Right lung (tissue), 5 donors: ENCODE measurements around the gene RFX1. TPM values are rescaled to one million over a fixed set of nuclear protein-coding genes. Genes with fewer than 3 reads are reported as not detected.
A peak's percentile ranks its signal among the peaks of the same experiment; 100 is the strongest.

Experiments used
- DNase-seq, 2 donors: peaks; one replicate each; pipeline ENCODE4 v3.0.0-alpha.2; 2013
- polyA plus RNA-seq, 5 donors: library from polyadenylated mRNA; unstranded; fragments of 120-200 nt; gene quantifications; one replicate each; pipeline versions ENCODE4 v1.2.1 to v1.2.3, GENCODE V29; 2013; ENCODE audit warnings: inconsistent platforms in 1 of 5, low replicate concordance in 1 of 5; ENCODE audit not compliant: insufficient read length in 5 of 5, insufficient read depth in 1 of 5

Gene RFX1
- polyA plus RNA-seq, 5 donors: 7.4 to 15.1 (median 10.7) TPM

DNA sequence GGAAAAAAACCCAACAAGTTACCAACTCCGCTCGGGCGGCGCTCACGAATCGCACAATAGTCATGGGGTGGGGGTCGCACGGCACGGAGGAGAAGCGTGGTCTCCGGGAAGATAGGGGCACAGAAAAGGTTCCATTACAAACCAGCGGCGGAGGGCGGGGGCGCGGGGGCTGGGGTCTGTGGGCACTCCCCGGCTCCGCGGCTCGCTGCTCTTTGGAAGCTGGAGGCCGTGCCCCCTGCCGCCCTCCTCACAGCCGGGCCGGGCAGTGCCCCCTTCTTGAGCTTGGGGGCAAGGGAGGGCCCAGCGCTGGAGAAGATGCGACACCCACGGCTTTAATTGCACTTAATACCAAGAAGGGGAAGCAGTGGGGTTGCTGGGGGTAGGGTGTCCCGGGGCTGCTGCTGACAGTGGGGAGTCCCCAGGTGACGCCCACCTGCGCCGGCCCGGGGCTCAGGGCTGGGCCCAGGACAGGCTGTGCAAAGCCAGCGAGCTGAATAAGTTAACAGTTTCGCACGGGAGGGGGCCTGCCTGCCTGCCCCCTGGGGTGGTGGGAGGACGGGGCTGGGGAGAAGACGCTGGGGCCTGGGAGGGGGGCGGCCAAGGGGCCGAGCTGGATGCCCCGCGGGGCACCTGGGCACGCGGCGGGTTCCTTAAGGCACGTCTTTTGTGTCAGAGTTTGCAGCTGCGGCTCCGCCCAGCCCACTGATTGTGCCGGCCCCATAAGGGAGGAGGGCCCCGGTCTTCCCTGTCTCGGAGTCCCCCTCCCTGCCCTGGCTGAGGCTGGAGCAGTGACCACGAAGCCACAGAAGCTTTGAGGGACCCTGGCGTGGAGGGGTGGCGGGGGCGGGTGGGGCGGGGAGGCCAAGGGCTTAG is 44.1 kb downstream of the RFX1 start:
- no peak for DNase-seq

DNA sequence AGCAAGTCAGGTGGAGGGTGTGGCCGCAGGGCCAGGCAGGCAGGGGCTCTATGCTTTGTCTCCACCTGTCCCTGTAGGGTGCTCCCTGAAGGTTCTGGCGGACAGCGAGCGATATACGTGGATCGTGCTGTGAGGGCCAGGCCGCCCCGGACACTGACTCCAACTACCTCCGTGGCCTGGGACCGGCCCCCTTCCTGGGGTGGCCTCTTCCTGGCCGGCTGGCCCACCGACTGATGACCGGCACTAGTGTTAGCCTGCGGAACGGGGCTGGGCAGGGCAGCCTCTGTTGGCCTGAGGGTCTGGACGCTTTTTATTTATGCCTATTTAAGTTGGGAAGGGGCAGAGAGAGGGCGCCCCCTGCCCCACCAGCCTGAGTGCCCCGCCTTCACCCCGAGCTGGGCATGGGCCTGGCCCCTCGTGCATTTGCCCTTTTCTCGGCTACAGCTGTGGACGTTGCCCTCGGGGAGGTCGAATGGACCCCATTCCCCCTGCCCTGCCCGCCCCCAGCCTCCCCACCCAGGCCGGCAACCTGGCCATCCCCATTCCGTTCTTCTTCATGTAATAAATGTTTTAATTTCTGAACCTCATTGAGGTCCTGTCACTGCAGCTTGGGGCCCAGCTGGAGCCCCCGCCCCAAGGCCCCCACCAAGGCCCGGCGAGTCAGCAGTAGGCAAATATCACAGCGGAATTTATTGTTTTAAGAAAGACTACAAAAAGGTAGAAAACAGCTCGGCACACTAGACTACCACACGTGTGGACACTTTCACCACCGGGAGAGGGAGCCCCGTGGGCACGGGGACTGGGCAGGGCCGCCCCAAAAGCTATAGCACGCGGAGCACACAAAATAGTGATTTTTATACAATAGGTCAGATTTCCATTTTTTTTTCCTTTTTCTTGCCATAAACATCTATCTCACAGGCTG is 45.0 kb downstream of the RFX1 start:
- no peak for DNase-seq

DNA sequence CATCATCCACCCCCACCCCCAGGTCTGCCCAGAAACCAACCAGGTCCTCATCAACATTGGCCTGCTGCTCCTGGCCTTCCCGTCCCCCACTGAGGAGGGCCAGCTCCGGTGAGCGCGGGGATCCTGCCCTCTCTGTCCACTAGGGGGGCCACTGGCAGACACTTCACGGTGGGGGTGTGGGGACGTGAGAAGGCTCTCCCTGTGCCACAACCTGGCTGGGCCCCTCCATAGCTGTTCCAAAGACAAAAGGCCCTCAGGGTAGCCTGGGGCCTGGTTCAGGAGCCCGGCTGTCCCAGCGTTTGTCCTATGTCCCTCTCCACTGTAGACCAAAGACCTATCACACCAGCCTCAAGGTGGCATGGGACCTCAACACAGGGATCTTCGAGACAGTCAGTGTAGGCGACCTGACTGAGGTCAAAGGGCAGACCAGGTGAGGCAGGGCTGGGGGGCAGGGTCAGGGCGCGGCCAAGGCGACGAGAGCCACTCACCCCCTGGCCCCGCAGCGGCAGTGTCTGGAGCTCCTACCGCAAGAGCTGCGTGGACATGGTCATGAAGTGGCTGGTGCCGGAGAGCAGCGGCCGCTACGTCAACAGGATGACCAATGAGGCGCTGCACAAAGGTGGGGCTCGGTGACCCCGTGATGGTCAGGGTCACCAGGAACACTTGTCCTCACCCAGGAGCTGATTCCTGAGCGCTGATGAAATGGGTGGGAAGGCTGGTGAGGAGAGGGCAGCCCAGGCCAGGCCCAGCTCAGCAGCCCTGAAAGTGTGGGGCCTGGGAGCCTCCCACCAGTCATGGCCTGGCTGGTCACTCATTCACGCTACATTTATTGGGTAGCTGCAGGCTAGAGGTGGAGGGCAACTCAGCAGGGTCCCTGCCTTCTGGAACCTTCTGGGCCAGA is 45.9 kb downstream of the RFX1 start:
- no peak for DNase-seq

DNA sequence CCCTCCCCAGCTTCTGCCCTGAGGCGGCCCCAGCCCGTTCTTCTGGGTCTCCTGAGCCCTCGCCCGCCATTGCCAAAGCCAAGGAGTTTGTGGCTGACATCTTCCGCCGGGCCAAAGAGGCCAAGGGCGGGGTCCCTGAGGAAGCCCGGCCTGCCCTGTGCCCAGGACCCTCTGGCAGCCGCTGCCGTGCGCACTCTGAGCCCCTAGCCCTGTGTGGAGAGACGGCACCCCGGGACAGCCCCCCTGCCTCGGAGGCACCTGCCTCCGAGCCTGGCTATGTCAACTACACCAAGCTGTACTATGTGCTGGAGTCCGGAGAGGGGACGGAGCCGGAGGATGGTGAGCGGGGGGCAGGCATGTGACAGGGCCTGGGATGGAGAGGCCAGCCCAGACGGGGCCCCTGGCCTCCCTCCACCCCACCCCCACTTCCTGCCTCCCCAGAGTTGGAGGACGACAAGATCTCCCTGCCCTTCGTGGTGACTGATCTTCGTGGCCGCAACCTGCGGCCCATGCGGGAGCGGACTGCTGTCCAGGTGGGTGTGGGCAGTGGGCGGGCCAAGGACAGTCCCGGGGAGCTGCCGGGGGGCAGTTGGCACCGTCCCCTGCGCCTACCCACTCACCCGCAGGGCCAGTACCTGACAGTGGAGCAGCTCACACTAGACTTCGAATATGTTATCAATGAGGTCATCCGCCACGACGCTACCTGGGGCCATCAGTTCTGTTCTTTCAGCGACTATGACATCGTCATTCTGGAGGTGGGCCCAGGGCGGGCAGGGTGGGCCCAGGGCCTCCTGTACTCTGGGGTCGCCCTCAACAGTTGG is 46.8 kb downstream of the RFX1 start:
- no peak for DNase-seq

DNA sequence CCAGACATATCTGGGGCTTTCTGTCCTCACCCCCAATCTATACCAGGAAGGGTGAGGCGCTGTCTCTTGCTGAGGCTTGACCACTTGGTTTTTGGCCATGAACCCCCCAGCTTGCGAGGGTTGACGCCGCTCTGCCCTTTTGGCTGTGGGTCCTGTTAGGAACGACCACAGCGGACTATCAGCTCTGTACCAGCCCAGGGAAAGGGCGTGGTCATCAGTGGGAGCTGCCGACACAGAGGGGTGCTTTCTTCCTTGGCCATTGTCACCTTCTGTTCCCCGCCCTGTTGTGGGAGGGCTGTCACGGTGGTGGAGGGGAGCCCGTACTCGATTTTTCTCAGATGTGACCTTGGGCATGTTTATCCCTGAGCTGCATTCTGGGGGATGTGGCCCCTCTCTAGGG is 48.1 kb downstream of the RFX1 start:
- DNase-seq: no peak

DNA sequence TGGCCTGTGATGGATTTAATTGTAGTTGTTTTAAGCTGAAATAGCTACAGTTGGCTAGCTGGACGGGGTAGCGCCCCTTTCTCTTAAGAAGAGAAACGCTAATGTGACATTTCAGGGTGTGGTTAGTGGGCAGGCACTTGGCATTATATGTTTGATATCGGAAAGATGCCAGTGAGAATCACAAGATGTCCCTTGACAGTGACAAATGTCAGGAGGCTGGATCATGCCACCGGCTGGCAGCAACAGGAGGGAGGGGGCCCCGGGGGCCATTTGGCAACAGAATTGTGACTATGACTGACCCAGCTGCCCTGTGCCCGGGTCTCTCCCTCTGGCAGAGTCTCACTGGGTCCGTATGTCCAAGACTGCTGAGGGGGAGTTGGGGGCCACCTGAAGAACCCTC is 49.1 kb downstream of the RFX1 start:
- DNase-seq: no peak

DNA sequence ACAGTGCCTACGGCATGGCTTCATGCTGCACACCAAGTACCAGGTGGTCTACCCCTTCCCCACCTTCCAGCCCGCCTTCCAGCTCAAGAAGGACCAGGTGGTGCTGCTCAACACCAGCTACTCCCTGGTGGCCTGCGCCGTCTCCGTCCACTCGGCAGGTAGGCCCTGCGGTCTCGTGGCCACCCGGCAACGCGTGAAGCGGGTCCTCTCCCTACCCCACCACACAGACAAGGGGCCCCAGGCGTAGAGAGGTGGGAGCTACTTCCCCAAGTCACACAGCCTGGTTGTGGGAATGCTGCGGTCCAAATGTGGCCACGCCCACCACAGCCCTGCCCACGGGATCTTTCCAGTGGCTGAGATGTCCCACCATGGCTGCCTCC is 49.8 kb downstream of the RFX1 start:
- no peak for DNase-seq

DNA sequence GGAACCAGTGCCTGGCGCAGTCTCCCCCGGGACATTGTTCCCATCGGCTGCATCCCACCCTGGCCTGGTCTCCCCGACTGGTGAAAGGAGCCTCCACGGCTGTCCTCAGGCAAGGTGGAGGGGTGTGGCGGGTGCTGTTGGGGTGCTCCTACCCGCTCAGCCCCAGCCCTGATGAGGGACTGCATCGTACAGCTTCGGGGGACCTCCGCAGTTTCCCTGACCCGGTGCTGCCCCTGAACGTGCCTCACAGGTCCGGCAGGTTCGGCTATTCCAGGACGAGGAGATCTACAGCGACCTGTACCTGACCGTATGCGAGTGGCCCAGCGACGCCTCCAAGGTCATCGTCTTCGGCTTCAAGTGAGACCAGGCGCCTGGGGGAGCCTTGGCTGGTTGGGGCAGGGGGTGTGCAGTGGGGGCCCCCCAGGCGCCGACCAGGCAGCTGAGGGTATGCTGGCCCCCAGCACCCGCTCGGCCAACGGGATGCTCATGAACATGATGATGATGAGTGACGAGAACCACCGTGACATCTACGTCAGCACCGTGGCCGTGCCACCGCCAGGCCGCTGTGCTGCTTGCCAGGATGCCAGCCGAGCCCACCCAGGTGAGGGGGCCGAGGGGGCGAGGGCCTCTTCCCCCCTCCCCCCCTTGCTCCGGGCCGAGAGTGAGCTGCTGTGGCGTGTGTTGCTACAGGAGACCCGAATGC is 50.3 kb downstream of the RFX1 start:
- no peak for DNase-seq

DNA sequence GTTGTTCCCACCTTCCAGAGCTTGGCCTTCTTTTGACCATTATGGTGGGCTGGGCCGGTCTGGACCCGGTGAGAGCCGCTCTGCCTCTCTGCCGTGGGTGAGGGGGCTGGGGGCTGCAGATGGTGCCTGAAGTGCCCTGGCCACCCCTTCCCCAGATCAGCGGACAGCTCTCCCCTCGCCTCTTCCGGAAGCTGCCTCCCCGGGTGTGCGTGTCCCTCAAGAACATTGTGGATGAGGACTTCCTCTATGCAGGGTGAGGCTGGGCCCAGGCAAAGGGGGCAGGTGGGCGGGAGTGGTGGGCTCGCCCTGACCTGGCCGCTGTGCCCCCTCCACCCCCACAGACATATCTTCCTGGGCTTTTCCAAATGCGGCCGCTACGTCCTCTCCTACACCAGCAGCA is 51.9 kb downstream of the RFX1 start:
- no peak for DNase-seq

DNA sequence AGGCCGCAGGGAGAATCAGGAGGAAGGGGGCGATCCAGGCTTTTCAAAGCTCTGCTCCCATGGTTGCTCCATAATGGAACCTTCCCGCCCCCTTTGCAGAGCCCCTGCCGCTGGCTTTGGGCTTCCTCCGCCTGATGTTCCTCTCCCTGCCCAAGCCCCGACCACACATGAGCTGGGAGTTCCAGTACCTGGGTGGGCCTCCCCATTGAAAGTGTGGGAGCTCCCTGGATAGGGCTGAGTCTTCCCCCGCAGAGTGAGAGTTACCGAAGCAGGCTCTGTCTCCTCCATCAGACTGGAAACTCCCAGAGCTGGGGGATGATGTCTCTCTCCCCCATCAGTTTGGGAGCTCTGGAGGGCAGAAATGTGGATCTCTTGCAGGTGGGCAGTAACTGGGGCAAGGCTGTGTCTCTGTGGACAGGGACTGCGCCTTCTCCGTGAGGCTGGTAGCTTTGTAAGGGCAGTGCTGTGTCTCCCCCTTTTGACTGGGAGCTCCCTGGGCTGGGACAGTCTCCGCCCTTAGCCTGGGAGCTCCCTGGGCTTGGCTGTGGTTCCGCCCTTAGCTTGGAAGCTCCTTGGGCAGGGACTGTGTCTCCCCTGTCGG is 53.1 kb downstream of the RFX1 start:
- no peak for DNase-seq

DNA sequence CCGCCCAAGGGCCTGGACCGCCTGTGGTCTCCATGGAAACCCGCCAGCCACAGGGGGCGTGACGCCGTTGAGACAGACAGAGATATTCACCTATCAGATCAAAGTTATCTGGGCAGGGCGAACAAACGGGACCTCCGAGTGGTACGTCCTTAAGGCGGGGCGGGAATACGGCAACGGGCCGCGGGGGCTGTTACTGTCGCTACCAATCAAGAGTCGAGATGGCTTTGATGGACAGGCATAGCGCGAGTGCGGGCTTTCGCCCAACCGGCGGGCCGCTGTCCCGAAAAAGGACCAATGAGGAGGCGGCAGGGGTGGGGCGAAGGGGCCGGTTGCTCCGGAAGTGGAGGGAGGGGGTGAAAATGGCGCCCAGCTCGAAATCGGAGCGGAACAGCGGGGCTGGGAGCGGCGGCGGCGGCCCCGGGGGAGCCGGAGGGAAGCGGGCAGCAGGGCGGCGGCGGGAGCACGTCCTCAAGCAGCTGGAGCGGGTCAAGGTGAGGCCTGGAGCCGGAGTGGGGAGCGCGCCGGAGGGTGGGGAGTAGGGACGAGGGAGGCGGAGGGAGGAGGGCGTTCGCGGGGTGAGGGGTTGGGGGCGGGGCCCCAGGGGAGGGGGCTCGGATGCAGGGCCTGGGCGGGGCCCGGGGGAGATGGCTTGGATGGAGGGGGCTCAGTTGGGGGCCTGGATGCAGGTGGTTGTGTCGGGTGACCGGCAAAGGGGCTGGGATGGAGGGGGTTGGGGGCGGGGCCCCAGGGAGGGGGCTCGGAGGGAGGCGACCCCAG is 53.8 kb downstream of the RFX1 start, which contains the start of gene DCAF15:
DCAF15 (plus strand) TSS at position 356 of the 777 bp plus-strand sequence; CDS start at position 360, 4 bp downstream.
- peak; percentile 99 to 100 for DNase-seq

DNA sequence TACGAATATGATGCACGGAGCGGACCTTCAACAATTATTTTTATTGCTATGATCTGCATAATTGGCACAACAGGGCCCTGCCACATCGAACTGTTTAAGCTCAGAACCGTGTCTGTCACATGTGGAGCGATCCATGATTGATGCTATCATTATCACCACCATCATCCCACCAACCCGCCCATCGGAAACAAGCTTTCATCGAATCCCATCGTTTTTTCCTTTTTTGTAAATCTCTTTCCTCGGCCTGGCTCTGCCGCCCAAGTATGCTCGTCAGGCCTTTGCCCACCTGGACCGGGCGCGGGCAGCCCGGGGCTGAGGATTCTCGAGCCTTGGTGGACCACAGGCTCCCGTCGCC is 54.3 kb downstream of the RFX1 start:
- DNase-seq: no peak

DNA sequence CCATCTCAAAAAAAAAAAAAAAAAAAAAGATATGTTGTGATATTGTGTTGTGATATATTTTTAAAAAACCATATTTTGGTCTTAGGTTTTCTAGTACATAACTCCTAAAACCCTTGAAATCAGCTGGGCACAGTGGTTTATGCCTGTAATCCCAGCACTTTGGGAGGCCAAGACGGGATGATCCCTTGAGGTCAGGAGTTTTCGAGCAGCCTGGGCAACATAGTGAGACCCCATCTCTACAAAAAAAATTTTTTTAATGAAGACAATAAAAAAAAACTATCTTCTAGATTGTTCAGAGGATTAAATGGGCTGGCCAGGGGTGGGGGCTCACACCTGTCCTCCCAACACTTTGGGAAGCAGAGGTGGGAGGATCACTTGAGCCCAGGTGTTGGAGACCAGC is 55.1 kb downstream of the RFX1 start:
- no peak for DNase-seq

DNA sequence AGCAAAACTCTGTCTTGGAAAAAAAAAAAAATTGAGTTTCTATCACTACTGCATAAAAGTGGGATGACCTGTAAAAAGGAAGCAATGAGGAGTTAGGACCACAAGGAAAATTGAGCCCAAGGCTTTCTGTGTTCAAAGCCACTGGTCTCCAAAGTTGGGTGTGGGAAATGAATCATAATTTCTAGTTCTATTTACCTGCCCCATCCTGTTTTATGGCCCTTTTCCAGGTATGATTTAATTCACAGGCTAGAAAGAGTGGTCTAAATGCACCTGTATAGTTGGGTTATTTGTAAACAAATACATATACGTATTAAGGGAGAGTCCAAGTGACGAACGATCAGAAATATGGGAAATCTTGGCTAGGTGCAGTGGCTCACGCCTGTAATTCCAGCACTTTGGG is 59.7 kb downstream of the RFX1 start:
- DNase-seq: no peak

DNA sequence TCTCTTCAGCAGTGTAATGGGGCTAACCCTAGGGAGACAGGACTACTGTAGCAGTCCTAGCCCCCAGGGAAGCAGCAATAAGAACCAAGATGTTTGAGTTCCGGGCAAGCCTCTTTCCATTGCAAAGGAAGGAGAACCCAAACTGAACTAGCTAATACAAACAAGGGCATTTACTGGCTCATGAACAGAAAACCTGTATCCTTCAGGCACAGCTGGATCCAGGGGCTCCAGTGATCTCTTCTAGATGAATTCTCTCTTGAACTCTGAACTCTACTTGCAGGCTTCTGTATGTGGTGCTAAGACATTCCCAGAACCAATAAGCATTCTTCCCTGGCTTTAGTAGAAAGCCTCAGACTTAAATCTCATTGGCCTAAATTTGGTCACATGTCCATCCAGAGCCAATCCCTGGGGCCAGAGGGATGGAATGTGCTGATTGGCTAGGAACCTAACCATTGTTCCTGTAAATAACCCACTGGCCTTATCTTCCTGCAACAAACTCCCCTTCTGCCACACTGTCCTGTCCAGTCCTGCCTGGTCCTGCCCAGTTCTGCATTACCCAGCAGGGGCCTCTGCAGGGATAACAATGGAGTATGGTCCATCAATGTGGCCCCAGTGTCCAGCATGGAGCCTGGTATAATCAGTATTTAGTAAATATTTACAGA is 64.0 kb downstream of the RFX1 start:
- no peak for DNase-seq

DNA sequence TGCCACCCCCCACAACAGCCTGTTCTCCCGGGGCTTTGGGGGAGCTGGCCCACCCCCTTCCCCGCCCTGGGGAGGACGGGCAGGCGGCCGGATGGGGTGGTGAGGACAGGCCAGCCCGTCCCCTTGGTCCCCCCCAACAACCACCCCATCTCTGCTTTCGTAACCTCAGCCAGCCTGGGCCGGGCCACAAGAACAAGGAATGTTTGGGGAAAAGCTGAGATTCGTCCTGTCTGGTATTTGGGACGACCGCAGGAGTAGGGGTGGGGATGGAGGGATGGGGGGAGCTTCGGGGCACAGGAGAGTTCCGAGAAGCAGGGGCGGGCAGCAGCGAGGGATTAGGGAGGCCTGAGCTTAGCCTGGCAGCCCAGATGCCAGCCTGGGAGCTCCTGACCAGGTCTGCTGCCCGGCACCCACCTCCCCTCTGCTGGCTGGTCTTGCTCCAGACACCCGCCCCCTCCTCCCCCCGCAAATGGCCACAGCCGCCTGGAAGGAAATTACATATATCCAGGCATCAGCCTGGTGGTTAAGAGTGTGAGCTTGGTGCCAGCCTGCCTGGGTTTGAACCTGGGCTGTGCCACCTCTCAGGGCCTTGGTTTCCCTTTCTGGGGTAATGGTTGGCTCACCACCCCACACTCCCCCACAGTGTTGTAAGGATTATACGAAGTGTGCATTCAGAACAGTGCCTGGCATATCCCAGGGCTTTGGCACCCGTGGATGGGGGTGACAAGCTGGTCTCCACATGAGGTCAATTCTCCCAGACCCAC is 67.6 kb downstream of the RFX1 start, which contains the start of gene PODNL1:
PODNL1 (minus strand) TSS at position 117 of the 764 bp plus-strand sequence. CDS start 236 bp downstream, outside the sequence.
- peak in 1 of 2 donors; percentile 44 for DNase-seq
